RWPE1 (cell line): ENCODE measurements around the gene COMP.

ENCODE experiments used
- CTCF ChIA-PET: fragments of 350-600 bp; sonication (Branson Sonifier 250); formaldehyde crosslinking; extraction: SDS; loops from one replicate; lab custom pipeline; 2021; lab: Yijun Ruan, JAX
- POLR2A ChIA-PET: fragments of 400-600 bp; formaldehyde crosslinking; extraction: SDS; loops from one replicate; lab custom pipeline; 2020; ENCODE audit warnings: antibody characterized with exemption; ENCODE audit not compliant: low non-redundant PET; lab: Yijun Ruan, JAX
- DNase-seq: peaks from one replicate; pipeline ENCODE4 v3.0.0; 2012; ENCODE audit warnings: low spot score
- H3K27ac ChIP-seq: fragments of 450-650 bp; 2 replicates; pipeline ENCODE4 v1.5.1; 2017
- TF ChIP-seq, protein P1 (sequence below): fragments of 450-650 bp; conservative IDR thresholded peaks from 2 replicates; pipeline ENCODE4 v1.5.1; 2017; ENCODE audit warnings: low read depth, mild to moderate bottlenecking

Gene COMP

DNA sequence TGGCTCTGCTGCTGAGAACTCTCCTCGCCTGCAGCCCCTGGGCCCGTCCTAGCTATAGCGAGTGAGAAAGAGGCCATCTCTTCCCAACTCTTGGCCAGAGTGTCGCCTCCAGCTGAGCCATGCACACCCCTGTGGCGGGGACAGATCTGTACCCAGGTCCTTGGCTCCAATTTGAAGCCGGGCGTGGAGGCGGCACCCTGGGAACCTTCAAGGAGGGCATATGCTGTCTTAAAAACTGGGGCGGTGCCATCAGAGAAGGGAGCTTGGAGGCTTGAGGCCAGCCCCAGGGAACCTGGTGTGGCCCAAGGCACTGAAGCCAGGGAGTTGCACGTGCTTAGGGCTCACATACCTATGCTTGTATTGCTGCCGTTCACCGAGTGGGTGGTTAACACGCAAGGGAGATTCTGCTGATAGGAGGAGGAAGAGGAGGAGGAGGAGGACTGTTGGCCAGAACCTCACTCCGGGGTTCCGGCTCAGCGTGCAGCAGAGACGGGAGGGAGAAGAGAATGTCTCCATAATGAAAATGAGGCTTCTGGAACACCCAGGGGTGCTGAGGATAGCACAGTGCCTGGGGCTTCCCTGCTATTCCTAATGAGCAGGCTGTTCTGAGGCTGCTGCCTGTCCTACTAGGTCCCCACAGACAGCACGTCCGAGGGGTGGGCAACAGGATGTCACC lies 40.7 kb downstream of the COMP start:
- TF ChIP-seq, protein P1, sequence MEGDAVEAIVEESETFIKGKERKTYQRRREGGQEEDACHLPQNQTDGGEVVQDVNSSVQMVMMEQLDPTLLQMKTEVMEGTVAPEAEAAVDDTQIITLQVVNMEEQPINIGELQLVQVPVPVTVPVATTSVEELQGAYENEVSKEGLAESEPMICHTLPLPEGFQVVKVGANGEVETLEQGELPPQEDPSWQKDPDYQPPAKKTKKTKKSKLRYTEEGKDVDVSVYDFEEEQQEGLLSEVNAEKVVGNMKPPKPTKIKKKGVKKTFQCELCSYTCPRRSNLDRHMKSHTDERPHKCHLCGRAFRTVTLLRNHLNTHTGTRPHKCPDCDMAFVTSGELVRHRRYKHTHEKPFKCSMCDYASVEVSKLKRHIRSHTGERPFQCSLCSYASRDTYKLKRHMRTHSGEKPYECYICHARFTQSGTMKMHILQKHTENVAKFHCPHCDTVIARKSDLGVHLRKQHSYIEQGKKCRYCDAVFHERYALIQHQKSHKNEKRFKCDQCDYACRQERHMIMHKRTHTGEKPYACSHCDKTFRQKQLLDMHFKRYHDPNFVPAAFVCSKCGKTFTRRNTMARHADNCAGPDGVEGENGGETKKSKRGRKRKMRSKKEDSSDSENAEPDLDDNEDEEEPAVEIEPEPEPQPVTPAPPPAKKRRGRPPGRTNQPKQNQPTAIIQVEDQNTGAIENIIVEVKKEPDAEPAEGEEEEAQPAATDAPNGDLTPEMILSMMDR = no peak
- 0 out of 2 replicates have a peak overlapping the region, but pooled peaks have one; percentile 1 for H3K27ac ChIP-seq
- ChIA-PET POLR2A (no interaction called here), CTCF (no interaction called here)
- no peak for DNase-seq

DNA sequence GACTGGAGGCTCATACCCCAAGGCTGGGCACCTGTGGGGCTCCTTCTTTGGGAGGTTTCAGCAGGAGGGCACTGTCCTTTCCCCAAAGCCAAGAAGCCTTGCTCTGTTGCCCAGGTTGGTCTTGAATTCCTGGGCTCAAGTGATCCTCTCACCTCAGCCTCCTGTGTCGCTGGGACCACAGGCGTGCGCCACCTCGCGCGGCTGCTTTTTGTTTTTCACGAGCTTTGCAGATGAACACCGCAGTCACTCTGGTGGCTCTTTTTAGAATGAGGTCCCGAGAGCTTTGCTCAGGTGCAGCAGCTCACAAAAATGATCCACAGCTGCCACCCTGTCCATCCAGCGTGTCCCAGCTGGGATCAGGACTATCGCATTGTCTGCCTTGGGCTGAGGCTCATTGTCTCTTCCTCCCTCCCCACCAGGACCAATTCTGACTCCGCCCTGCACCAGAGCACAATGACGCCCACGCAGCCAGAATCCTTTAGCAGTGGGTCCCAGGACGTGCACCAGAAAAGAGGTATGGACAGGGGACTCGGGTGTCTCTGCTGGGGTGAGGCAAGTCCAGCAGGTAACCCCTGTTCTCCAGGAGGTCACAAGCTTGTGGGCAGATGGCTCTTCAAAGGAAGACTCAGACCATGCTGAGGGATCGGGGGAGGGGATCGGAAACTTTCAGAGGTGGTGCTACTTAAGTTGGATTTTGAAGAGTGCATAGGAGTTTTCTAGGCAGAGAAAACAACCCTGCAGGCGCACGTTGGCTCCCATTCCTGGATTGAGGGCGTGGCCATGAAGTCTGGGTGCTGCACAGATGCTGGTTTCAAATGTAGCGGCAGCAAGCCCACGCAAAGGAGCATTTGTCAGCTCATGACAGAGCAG lies 41.5 kb downstream of the COMP start:
- DNase-seq = no peak
- ChIA-PET POLR2A (no interaction called here), CTCF (interaction anchor here (0.7 kb wide), 1 partner anchor 10 kb away, joined by 3 read pairs; no protein-coding TSS in a partner anchor)
- TF ChIP-seq, protein P1 = no peak
- H3K27ac ChIP-seq = 0 out of 2 replicates have a peak overlapping the region, but pooled peaks have one; percentile 1

DNA sequence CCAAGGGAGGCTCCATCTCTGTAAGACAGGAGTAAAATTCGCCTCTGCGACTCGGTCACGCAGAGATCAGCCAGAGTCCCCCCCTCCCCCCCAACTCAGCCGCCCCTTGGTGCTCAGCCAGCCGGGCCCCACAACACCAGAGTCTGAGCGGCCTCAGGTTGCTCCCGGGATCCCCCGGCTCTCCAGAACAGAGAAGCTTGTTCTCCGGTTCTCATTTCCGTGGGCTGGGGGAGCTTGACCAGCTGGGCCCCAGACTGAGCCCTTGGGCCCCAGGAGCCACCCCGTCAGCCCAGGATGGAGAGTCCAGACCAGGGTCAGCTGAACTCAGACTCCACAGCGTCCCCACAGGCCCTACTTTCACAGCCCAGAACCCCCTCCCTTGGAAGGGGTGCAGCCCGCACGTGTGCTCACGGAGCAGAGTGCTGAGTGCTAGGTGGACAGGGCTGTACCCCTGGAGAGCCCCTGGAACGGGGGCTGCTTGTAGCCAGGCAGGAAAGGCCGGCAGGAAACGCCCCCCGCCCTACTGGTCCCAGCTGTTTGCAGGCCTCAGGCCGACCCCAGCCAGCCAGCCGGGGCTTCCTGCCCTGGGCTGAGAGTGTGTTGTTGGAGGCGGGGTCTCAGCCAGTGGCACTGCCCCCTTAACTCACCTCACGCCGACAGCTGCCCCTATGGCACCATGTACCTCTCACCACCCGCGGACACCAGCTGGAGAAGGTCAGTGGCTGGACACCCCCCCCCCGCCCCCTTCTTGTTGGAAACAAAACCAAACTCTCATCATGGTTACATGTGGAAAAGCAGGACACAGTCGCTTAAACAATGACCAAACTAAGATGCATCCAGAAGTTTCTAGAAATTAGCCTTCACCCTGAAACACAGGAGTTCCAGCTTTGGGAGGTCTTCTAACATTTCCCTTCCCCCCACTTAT lies 44.4 kb downstream of the COMP start:
- CTCF ChIA-PET = interaction anchor here (0.6 to 1.0 kb wide), 2 partner anchors 30 to 159 kb away, joined by 3 read pairs; no protein-coding TSS in a partner anchor

DNA sequence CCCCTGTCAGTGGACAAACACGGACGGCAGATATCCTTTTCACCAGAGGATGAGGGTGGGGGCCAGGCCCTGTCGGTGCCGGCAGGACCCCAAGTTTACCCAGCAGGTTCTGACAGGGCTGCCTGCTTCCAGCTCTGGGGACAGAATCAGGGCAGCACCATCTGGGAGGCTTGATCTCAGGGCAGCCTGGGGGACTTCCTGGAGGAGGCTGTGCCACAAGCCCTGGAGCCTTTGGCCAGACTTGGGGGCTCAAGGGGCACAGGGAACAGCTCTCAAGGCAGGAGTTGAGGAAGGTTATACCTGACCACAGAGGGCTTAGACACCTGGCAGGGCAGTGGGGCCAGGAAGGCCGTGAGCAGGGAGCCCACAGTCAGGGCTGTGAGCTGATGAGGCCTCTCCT lies 45.2 kb downstream of the COMP start:
- TF ChIP-seq, protein P1 = no peak
- H3K27ac ChIP-seq = no peak overlapping the region
- ChIA-PET POLR2A (no interaction called here), CTCF (interaction anchor here (0.6 to 1.0 kb wide), 2 partner anchors 29 to 299 kb away, joined by 3 read pairs; no protein-coding TSS in a partner anchor)
- no peak for DNase-seq

More for the DNA sequence above, 44.4 kb downstream of the COMP start:
- POLR2A ChIA-PET = interaction anchor here (0.6 kb wide), 1 partner anchor 74 kb away, joined by 3 read pairs; no protein-coding TSS in a partner anchor
- DNase-seq = no peak
- TF ChIP-seq, protein P1 = no peak
- H3K27ac ChIP-seq = 0 out of 2 replicates have a peak overlapping the region, but pooled peaks have one; percentile 3

DNA sequence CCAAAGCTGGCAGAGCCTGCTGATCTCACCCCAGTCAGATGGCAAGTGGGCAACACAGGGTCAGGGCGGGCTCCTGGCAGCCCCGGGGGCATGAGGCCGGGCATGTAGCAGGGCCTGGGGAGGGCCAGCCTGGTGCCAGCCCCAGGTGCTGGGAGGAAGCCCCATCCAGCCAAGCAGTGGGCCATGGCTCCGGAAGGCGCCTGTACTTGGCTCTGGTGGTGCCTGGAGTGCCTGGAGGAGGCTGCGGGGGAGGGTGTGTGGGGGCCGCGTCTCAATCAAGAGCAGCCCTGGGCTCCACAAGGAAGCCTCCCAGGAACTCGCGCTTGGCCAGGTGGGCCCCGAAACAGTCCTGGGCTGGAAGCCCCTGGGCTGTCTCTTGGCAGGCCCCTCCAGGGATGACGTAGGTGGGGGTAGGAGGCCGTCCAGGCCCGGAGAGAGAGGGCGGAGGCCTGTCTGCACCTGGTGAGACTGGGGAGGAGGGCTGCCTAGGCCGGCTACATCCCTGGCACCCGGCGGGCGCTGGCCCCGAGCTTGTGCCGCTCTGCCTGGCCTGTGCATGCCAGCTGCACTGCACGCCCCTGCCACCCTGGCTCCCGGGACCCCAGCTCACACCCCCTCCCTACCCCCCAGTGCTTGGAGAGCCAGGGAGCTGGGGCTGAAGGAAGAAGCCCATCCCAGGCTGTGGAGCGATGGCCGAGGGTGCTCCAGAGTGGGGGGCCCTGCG lies 45.9 kb downstream of the COMP start:
- no peak for DNase-seq
- ChIA-PET CTCF (interaction anchor here (0.6 kb wide), 1 partner anchor 298 kb away, joined by 3 read pairs; no protein-coding TSS in a partner anchor), POLR2A (no interaction called here)
- no peak overlapping the region for H3K27ac ChIP-seq
- TF ChIP-seq, protein P1 = no peak
